Left ventricle myocardium inferior (tissue), 1 donor: ENCODE data around the gene C2CD4A. TPM values are rescaled to one million over a fixed set of nuclear protein-coding genes. Genes with fewer than 3 reads are reported as not detected.

ENCODE experiments used
- DNase-seq: peaks from one replicate; pipeline ENCODE4 v3.0.0-alpha.2; 2020
- H3K27ac ChIP-seq: fragments of 200-600 bp; replicated peaks from 2 replicates; pipeline ENCODE4 v1.8.0; 2021
- H3K27me3 ChIP-seq: fragments of 200-600 bp; 2 replicates; pipeline ENCODE4 v1.8.0; 2021; ENCODE audit warnings: low read depth
- H3K36me3 ChIP-seq: fragments of 200-600 bp; 2 replicates; pipeline ENCODE4 v1.8.0; 2021
- H3K4me1 ChIP-seq: fragments of 200-600 bp; 2 replicates; pipeline ENCODE4 v1.8.0; 2021
- H3K4me3 ChIP-seq: fragments of 200-600 bp; 2 replicates; pipeline ENCODE4 v1.8.0; 2021; ENCODE audit warnings: mild to moderate bottlenecking, moderate library complexity
- H3K9me3 ChIP-seq: fragments of 200-600 bp; replicated peaks from 2 replicates; pipeline ENCODE4 v1.8.0; 2021
- CTCF ChIP-seq: fragments of 200-600 bp; IDR thresholded peaks from 2 replicates; pipeline ENCODE4 v1.8.0; 2021; ENCODE audit warnings: antibody characterized with exemption, mild to moderate bottlenecking, borderline replicate concordance
- intact Hi-C: fragments of 100-400 bp; cut with micrococcal nuclease; formaldehyde crosslinking; loops from one replicate; pipeline ENCODE4 v1.11.0; 2022
- total RNA-seq: library from RNA; stranded (reverse); fragmentation: NEBNext Ultra II Directional; extraction: Animal tissue kit (Norgen Biotek cat#: 25700); gene quantifications from one replicate; pipeline ENCODE4 v1.2.1, GENCODE V29; 2021
- donor health status: DM: no; HTN: yes; CAD: no; lungs with severe emphysema.

The C2CD4A gene
- total RNA-seq, 1 donor from 2014 or later: not detected

GRCh38 chr15:62050115-62050514 is 16.7 kb upstream of the C2CD4A start:
- intact Hi-C loops: no loop called here
- Histone ChIP-seq H3K4me3 (no peak overlapping the region), H3K9me3 (peaks cover 4% of the 10 kb centered on the region), H3K36me3 (no peaks in the 10 kb centered on the region), H3K27me3 (no peaks in the 10 kb centered on the region), H3K27ac (no peak overlapping the region), H3K4me1 (peaks cover 76% of the 10 kb centered on the region)
- TF ChIP-seq CTCF: no peak
- no peak for DNase-seq

- no peak for DNase-seq
- Histone ChIP-seq H3K4me1 (peaks cover 68% of the 10 kb centered on the region), H3K27me3 (no peaks in the 10 kb centered on the region), H3K27ac (peak overlapping the region; percentile 3), H3K9me3 (peaks cover 4% of the 10 kb centered on the region), H3K36me3 (no peaks in the 10 kb centered on the region), H3K4me3 (no peak overlapping the region)
- intact Hi-C loops: no loop called here
- TF ChIP-seq CTCF: no peak
Observed at GRCh38 chr15:62051166-62051565, 15.6 kb upstream of the C2CD4A start.

- no peak for TF ChIP-seq CTCF
- Histone ChIP-seq H3K36me3 (no peaks in the 10 kb centered on the region), H3K27ac (no peak overlapping the region), H3K27me3 (no peaks in the 10 kb centered on the region), H3K4me1 (peaks cover 57% of the 10 kb centered on the region), H3K4me3 (no peak overlapping the region), H3K9me3 (peaks cover 4% of the 10 kb centered on the region)
- intact Hi-C loops: no loop called here
- no peak for DNase-seq
Observed at GRCh38 chr15:62052713-62053112, 14.1 kb upstream of the C2CD4A start.

- Histone ChIP-seq H3K36me3 (no peaks in the 10 kb centered on the region), H3K27me3 (no peaks in the 10 kb centered on the region), H3K9me3 (peaks cover 4% of the 10 kb centered on the region), H3K27ac (no peak overlapping the region), H3K4me1 (peaks cover 65% of the 10 kb centered on the region), H3K4me3 (no peak overlapping the region)
- DNase-seq: no peak
- no peak for TF ChIP-seq CTCF
- intact Hi-C loops: no loop called here
Observed at GRCh38 chr15:62053439-62054085, 13.2 kb upstream of the C2CD4A start.

GRCh38 chr15:62054979-62055378 is 11.8 kb upstream of the C2CD4A start:
- intact Hi-C loops: no loop called here
- peaks cover 78% of the 10 kb centered on the region for H3K4me1 ChIP-seq
- no peak for DNase-seq

More at GRCh38 chr15:62054979-62055378, 11.8 kb upstream of the C2CD4A start:
- TF ChIP-seq CTCF: no peak
- H3K4me3 ChIP-seq: no peak overlapping the region
- no peak overlapping the region for H3K27ac ChIP-seq
- H3K27me3 ChIP-seq: no peaks in the 10 kb centered on the region
- no peaks in the 10 kb centered on the region for H3K9me3 ChIP-seq
- no peaks in the 10 kb centered on the region for H3K36me3 ChIP-seq
